Spleen (tissue), 7 donors: ENCODE data around the gene UTRN.

Experiments used
- POLR2A ChIP-seq, 3 donors: fragments of 450-650 bp; IDR thresholded peaks; one replicate each; pipeline ENCODE4 v1.5.1; 2017; ENCODE audit warnings: antibody characterized with exemption in 3 of 3, mild to moderate bottlenecking in 1 of 3
- TF ChIP-seq, protein P1 (sequence below), 11 experiments: fragments of 200-600 bp in 7 of 11; fragments of 450-650 bp in 4 of 11; sonication (generic) in 4 of 11; IDR thresholded peaks in 8 of 11; conservative IDR thresholded peaks in 3 of 11; 1 replicate in 7 of 11; 2 replicates in 4 of 11; pipeline versions ENCODE4 v1.4.0 to v1.8.0; 2016 to 2021; ENCODE audit warnings: antibody characterized with exemption in 11 of 11, inconsistent platforms in 4 of 11, mild to moderate bottlenecking in 1 of 11
- donor health status: DM: no; HTN: no; CAD: no; lungs with moderate emphysema.
- donor health status: DM: no; HTN: no; CAD: no.
- donor health status: DM: no; HTN: no; CAD: no.

DNA sequence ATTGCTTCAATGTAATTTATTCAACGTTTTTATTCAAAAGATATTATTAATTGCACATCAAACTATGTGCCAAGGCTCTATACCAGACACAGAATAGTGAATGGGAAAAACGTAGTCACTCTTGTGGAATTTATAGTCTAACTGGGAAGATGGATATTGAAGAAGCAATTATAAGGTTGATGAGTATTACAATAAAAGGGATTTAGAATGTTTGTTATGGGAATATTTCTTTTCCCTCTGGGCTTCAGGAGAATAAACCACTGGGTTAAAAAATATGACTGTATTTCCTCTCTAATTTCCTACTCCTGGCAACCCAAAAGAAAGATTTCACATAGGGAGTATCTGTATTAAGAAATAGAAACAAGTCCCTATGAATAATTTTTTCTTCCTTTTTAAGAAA, 25.1 kb upstream of the UTRN start:
- TF ChIP-seq POLR2A (IDR thresholded peaks at IDR 0.05) = no peak
- TF ChIP-seq, protein P1, sequence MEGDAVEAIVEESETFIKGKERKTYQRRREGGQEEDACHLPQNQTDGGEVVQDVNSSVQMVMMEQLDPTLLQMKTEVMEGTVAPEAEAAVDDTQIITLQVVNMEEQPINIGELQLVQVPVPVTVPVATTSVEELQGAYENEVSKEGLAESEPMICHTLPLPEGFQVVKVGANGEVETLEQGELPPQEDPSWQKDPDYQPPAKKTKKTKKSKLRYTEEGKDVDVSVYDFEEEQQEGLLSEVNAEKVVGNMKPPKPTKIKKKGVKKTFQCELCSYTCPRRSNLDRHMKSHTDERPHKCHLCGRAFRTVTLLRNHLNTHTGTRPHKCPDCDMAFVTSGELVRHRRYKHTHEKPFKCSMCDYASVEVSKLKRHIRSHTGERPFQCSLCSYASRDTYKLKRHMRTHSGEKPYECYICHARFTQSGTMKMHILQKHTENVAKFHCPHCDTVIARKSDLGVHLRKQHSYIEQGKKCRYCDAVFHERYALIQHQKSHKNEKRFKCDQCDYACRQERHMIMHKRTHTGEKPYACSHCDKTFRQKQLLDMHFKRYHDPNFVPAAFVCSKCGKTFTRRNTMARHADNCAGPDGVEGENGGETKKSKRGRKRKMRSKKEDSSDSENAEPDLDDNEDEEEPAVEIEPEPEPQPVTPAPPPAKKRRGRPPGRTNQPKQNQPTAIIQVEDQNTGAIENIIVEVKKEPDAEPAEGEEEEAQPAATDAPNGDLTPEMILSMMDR (IDR thresholded peaks at IDR 0.05 in 8 of 11, conservative IDR thresholded peaks at IDR 0.05 in 3 of 11) = no peak
